SK-N-SH (cell line): ENCODE measurements around the gene TMEM87A. TPM values are rescaled to one million over a fixed set of nuclear protein-coding genes. Genes with fewer than 3 reads are reported as not detected.

Experiments
- CTCF ChIA-PET: fragments of 300-600, 350-600 bp; formaldehyde crosslinking; extraction: SDS; loops from one replicate; lab custom pipeline; 2021; lab: Yijun Ruan, JAX
- POLR2A ChIA-PET: fragments of 350-600 bp; sonication (Branson Sonifier 250); formaldehyde crosslinking; extraction: SDS; loops from one replicate; lab custom pipeline; 2020; ENCODE audit warnings: antibody characterized with exemption, inconsistent platforms; lab: Yijun Ruan, JAX
- DNase-seq: peaks from one replicate; pipeline ENCODE4 v3.0.0; 2012
- H2AFZ ChIP-seq: fragments of 200-600 bp; sonication (generic); 2 replicates; pipeline ENCODE4 v1.8.1; 2016; ENCODE audit warnings: antibody characterized with exemption, mild to moderate bottlenecking, low read depth
- H3F3A ChIP-seq: fragments of 200-600 bp; sonication (generic); replicated peaks from 2 replicates; pipeline ENCODE3; 2016; ENCODE audit warnings: antibody characterized with exemption, mild to moderate bottlenecking; ENCODE audit not compliant: insufficient read depth
- H3K27ac ChIP-seq, 2 experiments: fragments of 200-500 bp in 1 of 2; fragments of 200-600 bp in 1 of 2; sonication (Bioruptor generic) in 1 of 2; sonication (generic), shearing (Covaris generic) in 1 of 2; 2 replicates each; pipeline versions ENCODE4 v1.5.1 to v1.6.1; 2014 to 2016; ENCODE audit warnings: low read depth in 2 of 2, inconsistent platforms in 1 of 2, low read length in 1 of 2, mild to moderate bottlenecking in 1 of 2, mixed read lengths in 1 of 2
- H3K27me3 ChIP-seq: fragments of 200-600 bp; sonication (generic), shearing (Covaris generic); 2 replicates; pipeline ENCODE4 v1.6.1; 2016; ENCODE audit warnings: mixed run types; ENCODE audit not compliant: insufficient read depth
- H3K36me3 ChIP-seq, 2 experiments: fragments of 200-500 bp in 1 of 2; fragments of 200-600 bp in 1 of 2; sonication (Bioruptor generic) in 1 of 2; sonication (generic) in 1 of 2; replicated peaks in 1 of 2; 2 replicates each; pipeline versions ENCODE3 to v1.5.1; 2014 to 2016; ENCODE audit warnings: low read length in 1 of 2, mild to moderate bottlenecking in 1 of 2; ENCODE audit not compliant: insufficient read depth in 2 of 2, control insufficient read depth in 1 of 2
- H3K4me1 ChIP-seq, 2 experiments: fragments of 200-500 bp in 1 of 2; fragments of 200-600 bp in 1 of 2; sonication (Bioruptor generic) in 1 of 2; sonication (generic), shearing (Covaris generic) in 1 of 2; 2 replicates each; pipeline versions ENCODE4 v1.5.1 to v1.6.1; 2014 to 2016; ENCODE audit warnings: low read depth in 1 of 2, low read length in 1 of 2, mixed run types in 1 of 2; ENCODE audit not compliant: insufficient read depth in 2 of 2, control insufficient read depth in 1 of 2
- H3K4me2 ChIP-seq: fragments of 200-600 bp; sonication (generic), shearing (Covaris generic); 2 replicates; pipeline ENCODE4 v1.6.1; 2017; ENCODE audit warnings: mixed run types
- H3K4me3 ChIP-seq, 2 experiments: fragments of 200-500 bp in 1 of 2; fragments of 200-600 bp in 1 of 2; sonication (Bioruptor generic) in 1 of 2; sonication (generic), shearing (Covaris generic) in 1 of 2; 2 replicates each; pipeline versions ENCODE4 v1.5.1 to v1.8.1; 2014 to 2016; ENCODE audit warnings: low read depth in 2 of 2, inconsistent platforms in 1 of 2, low read length in 1 of 2, mild to moderate bottlenecking in 1 of 2, mixed read lengths in 1 of 2, moderate library complexity in 1 of 2
- H3K79me2 ChIP-seq: fragments of 200-600 bp; sonication (generic); 2 replicates; pipeline ENCODE4 v1.8.1; 2017; ENCODE audit warnings: mild to moderate bottlenecking; ENCODE audit not compliant: insufficient read depth
- H3K9ac ChIP-seq: fragments of 200-600 bp; sonication (generic); 2 replicates; pipeline ENCODE4 v1.6.1; 2017; ENCODE audit warnings: mixed run types
- H3K9me2 ChIP-seq: fragments of 200-600 bp; sonication (generic); 2 replicates; pipeline ENCODE4 v1.6.1; 2017; ENCODE audit warnings: mixed run types
- H3K9me3 ChIP-seq: fragments of 200-600 bp; sonication (generic); 2 replicates; pipeline ENCODE4 v1.6.1; 2017; ENCODE audit warnings: mixed run types, mild to moderate bottlenecking, moderate library complexity
- H4K20me1 ChIP-seq: fragments of 200-600 bp; sonication (generic); 2 replicates; pipeline ENCODE4 v1.6.1; 2017; ENCODE audit warnings: mild to moderate bottlenecking, mixed run types; ENCODE audit not compliant: insufficient read depth
- CHD2 ChIP-seq: fragments of 150-350 bp; IDR thresholded peaks from 2 replicates; pipeline ENCODE4 v1.6.1; 2018; ENCODE audit warnings: low read length; ENCODE audit not compliant: partially characterized antibody
- EP300 ChIP-seq, 2 experiments: IDR thresholded peaks; 2 replicates each; pipeline versions ENCODE4 v1.4.0 to v1.6.1; 2012; ENCODE audit warnings: borderline replicate concordance in 1 of 2, low read depth in 1 of 2, low read length in 1 of 2
- FOSL2 ChIP-seq: IDR thresholded peaks from 2 replicates; pipeline ENCODE4 v1.4.0; 2012; ENCODE audit warnings: low read depth, mild to moderate bottlenecking, moderate library complexity, borderline replicate concordance
- FOXM1 ChIP-seq: IDR thresholded peaks from 2 replicates; pipeline ENCODE4 v1.4.0; 2012; ENCODE audit warnings: low read depth, mild to moderate bottlenecking
- MXI1 ChIP-seq: IDR thresholded peaks from 2 replicates; pipeline ENCODE4 v1.6.1; 2012; ENCODE audit warnings: mild to moderate bottlenecking, low read depth, low read length, improper control_type of control experiment
- RFX5 ChIP-seq: IDR thresholded peaks from 2 replicates; pipeline ENCODE4 v1.6.1; 2012; ENCODE audit warnings: mild to moderate bottlenecking, improper control_type of control experiment, low read length
- SIN3A ChIP-seq: IDR thresholded peaks from 2 replicates; pipeline ENCODE4 v1.6.1; 2012; ENCODE audit warnings: low read depth, mild to moderate bottlenecking, low read length, moderate library complexity, borderline replicate concordance
- TAF1 ChIP-seq: IDR thresholded peaks from 2 replicates; pipeline ENCODE4 v1.6.1; 2012; ENCODE audit warnings: low read depth, mild to moderate bottlenecking, low read length, moderate library complexity, borderline replicate concordance
- TEAD4 ChIP-seq: IDR thresholded peaks from 2 replicates; pipeline ENCODE4 v1.4.0; 2012; ENCODE audit warnings: mild to moderate bottlenecking, borderline replicate concordance; ENCODE audit not compliant: insufficient read depth
- whole genome bisulfite sequencing: methylation state at CpG from one replicate; pipeline ENCODE4 v1.1.6; 2017; ENCODE audit warnings: low lambda C conversion rate; 5-methylcytosine and 5-hydroxymethylcytosine counted together
- polyA plus RNA-seq, 3 experiments: library from polyadenylated mRNA; depleted of rRNA; stranded (reverse); fragments of >200 nt; gene quantifications; 2 replicates each; pipeline ENCODE4 v1.2.3, GENCODE V29; 2012
- TF ChIP-seq, protein P1 (sequence below): IDR thresholded peaks from 2 replicates; pipeline ENCODE4 v1.4.0; 2012; ENCODE audit warnings: low read depth, borderline replicate concordance
- TF ChIP-seq, protein P2 (sequence below): IDR thresholded peaks from 2 replicates; pipeline ENCODE4 v1.4.0; 2012; ENCODE audit warnings: low read depth
- TF ChIP-seq, protein P3 (sequence below): IDR thresholded peaks from 2 replicates; pipeline ENCODE4 v1.4.0; 2012; ENCODE audit warnings: low read depth, borderline replicate concordance
- TF ChIP-seq, protein P4 (sequence below): IDR thresholded peaks from 2 replicates; pipeline ENCODE4; 2012

Gene TMEM87A
- polyA plus RNA-seq, 1 of the 3 experiments (the other 2 are of a cell fraction): 20.8 TPM

DNA sequence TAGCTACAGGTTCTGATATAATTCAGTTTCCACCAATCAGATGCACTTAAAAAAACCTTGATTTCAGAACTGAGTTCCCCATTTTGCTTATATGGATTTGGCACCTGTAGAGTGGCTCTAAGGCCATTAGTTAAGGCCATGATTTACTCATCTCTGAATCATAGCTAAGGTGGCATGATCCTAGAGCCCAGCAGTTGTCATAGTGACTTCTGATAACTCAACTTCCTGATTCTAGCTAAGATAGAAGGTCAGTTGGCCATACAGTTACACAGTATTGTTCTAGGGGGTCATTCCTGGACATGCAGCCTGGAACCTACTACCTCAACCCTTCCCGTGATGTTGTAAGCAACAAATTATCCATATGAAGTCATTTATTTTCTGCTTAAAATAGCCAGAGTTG, 15.9 kb upstream of the TMEM87A start:
- Histone ChIP-seq H3K27me3 (no peaks in the 10 kb centered on the region), H2AFZ (no peak overlapping the region), H3K4me3 (no peak overlapping the region), H3K4me2 (no peak overlapping the region), H3K4me1 (no peaks in the 10 kb centered on the region), H3K9me3 (no peaks in the 10 kb centered on the region), H3K9me2 (no peaks in the 10 kb centered on the region), H3K79me2 (no peaks in the 10 kb centered on the region), H3F3A (no peaks in the 10 kb centered on the region), H3K36me3 (peaks cover 9 to 25% of the 10 kb centered on the region in 2 experiments), H3K27ac (no peak overlapping the region), H4K20me1 (no peaks in the 10 kb centered on the region), H3K9ac (no peak overlapping the region)
- no peak for TF ChIP-seq CHD2
- TF ChIP-seq RFX5: no peak
- TF ChIP-seq, protein P1, sequence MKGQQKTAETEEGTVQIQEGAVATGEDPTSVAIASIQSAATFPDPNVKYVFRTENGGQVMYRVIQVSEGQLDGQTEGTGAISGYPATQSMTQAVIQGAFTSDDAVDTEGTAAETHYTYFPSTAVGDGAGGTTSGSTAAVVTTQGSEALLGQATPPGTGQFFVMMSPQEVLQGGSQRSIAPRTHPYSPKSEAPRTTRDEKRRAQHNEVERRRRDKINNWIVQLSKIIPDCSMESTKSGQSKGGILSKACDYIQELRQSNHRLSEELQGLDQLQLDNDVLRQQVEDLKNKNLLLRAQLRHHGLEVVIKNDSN: no peak
- TF ChIP-seq EP300 (IDR thresholded peaks at IDR 0.05; ENCODE audit: borderline replicate concordance in 1 of 2, low read depth in 1 of 2, low read length in 1 of 2): no peak
- TF ChIP-seq MXI1: no peak
- TF ChIP-seq, protein P2, sequence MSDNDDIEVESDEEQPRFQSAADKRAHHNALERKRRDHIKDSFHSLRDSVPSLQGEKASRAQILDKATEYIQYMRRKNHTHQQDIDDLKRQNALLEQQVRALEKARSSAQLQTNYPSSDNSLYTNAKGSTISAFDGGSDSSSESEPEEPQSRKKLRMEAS: no peak
- 0 out of 2 replicates have a peak, but pooled peaks have one; percentile 5 for TF ChIP-seq FOSL2
- POLR2A ChIA-PET: no interaction called here
- CTCF ChIA-PET: interaction anchor here (1.0 kb wide), 1 partner anchor 96 kb away, joined by 3 read pairs; no protein-coding TSS in a partner anchor
- no peak for DNase-seq
- 87% methylated on average over 1 of the region's 1 CpG for WGBS

DNA sequence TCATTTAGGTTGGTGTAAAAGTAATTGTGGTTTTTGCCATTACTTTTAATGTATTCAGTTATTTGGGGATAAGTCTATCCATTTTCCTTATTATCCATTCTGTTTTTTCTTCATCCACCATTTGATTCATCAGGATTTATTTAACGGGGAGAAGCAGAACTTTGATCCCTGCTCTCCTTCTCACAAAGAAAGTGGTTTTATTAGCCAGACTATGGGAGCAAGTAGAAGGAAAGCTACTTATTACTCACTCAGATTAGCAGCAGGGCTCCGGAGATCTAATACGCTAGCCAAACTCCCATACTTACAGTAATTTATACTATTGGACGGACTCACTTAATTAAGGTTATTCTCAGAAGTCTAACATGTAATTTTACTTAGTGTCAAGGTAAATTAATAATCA, 14.7 kb upstream of the TMEM87A start:
- H3K36me3 ChIP-seq: peaks cover 15% of the 10 kb centered on the region in 2 experiments
- H3K4me2 ChIP-seq: no peak overlapping the region
- no peaks in the 10 kb centered on the region for H3K9me3 ChIP-seq
- H3K4me3 ChIP-seq: no peak overlapping the region
- ChIA-PET POLR2A (no interaction called here), CTCF (no interaction called here)
- H3K9me2 ChIP-seq: no peaks in the 10 kb centered on the region
- WGBS: 95% methylated on average over 4 of the region's 4 CpGs
- H4K20me1 ChIP-seq: no peaks in the 10 kb centered on the region
- H3K9ac ChIP-seq: no peak overlapping the region
- no peaks in the 10 kb centered on the region for H3K79me2 ChIP-seq
- H3F3A ChIP-seq: no peaks in the 10 kb centered on the region
- no peak overlapping the region for H2AFZ ChIP-seq
- H3K4me1 ChIP-seq: no peaks in the 10 kb centered on the region
- no peak for DNase-seq
- H3K27me3 ChIP-seq: no peaks in the 10 kb centered on the region
- no peak overlapping the region for H3K27ac ChIP-seq
- TF ChIP-seq FOSL2: no peak
- TF ChIP-seq MXI1: no peak
- TF ChIP-seq, protein P2: no peak
- TF ChIP-seq, protein P3, sequence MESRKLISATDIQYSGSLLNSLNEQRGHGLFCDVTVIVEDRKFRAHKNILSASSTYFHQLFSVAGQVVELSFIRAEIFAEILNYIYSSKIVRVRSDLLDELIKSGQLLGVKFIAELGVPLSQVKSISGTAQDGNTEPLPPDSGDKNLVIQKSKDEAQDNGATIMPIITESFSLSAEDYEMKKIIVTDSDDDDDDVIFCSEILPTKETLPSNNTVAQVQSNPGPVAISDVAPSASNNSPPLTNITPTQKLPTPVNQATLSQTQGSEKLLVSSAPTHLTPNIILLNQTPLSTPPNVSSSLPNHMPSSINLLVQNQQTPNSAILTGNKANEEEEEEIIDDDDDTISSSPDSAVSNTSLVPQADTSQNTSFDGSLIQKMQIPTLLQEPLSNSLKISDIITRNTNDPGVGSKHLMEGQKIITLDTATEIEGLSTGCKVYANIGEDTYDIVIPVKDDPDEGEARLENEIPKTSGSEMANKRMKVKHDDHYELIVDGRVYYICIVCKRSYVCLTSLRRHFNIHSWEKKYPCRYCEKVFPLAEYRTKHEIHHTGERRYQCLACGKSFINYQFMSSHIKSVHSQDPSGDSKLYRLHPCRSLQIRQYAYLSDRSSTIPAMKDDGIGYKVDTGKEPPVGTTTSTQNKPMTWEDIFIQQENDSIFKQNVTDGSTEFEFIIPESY: no peak
- TF ChIP-seq SIN3A: no peak
- TF ChIP-seq CHD2: no peak
- TF ChIP-seq, protein P4, sequence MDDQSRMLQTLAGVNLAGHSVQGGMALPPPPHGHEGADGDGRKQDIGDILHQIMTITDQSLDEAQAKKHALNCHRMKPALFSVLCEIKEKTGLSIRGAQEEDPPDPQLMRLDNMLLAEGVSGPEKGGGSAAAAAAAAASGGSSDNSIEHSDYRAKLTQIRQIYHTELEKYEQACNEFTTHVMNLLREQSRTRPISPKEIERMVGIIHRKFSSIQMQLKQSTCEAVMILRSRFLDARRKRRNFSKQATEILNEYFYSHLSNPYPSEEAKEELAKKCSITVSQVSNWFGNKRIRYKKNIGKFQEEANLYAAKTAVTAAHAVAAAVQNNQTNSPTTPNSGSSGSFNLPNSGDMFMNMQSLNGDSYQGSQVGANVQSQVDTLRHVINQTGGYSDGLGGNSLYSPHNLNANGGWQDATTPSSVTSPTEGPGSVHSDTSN: no peak
- TF ChIP-seq FOXM1: no peak
- no peak for TF ChIP-seq EP300 (IDR thresholded peaks at IDR 0.05; ENCODE audit: borderline replicate concordance in 1 of 2, low read depth in 1 of 2, low read length in 1 of 2)
- TF ChIP-seq TAF1: no peak
- no peak for TF ChIP-seq TEAD4
